Adrenal gland (tissue), 12 donors: Measurements from ENCODE around the gene AP1G2. TPM values are rescaled to one million over a fixed set of nuclear protein-coding genes. Genes with fewer than 3 reads are reported as not detected.

Source experiments
- DNase-seq, 7 donors: peaks; one replicate each; pipeline ENCODE4 v3.0.0-alpha.2; 2019 to 2020
- H3K27ac ChIP-seq, 5 donors: fragments of 200-600 bp; sonication (generic) in 4 of 5; 1 replicate in 3 of 5; 2 replicates in 2 of 5; pipeline versions ENCODE4 v1.5.1 to v1.8.0; 2016 to 2020; ENCODE audit warnings: mild to moderate bottlenecking in 1 of 5
- H3K27me3 ChIP-seq: fragments of 200-600 bp; 2 replicates; pipeline ENCODE4 v1.8.0; 2021
- H3K36me3 ChIP-seq, 2 donors: fragments of 200-600 bp; replicated peaks in 1 of 2; 1 replicate in 1 of 2; 2 replicates in 1 of 2; pipeline versions ENCODE4 v1.5.1 to v1.8.0; 2018 to 2022
- H3K4me1 ChIP-seq, 2 donors: fragments of 200-600 bp; replicated peaks in 1 of 2; 1 replicate in 1 of 2; 2 replicates in 1 of 2; pipeline versions ENCODE4 v1.5.1 to v1.8.0; 2018 to 2021
- H3K4me3 ChIP-seq, 4 donors: fragments of 200-600 bp; sonication (generic) in 3 of 4; one replicate each; pipeline ENCODE4 v1.5.1; 2016 to 2018
- H3K9me3 ChIP-seq, 3 donors: fragments of 200-600 bp; sonication (generic) in 1 of 3; replicated peaks in 1 of 3; 1 replicate in 2 of 3; 2 replicates in 1 of 3; pipeline versions ENCODE4 v1.5.1 to v1.8.0; 2016 to 2021
- CTCF ChIP-seq, 6 experiments: fragments of 450-650 bp in 4 of 6; fragments of 200-600 bp in 2 of 6; sonication (generic) in 1 of 6; IDR thresholded peaks; 1 replicate in 5 of 6; 2 replicates in 1 of 6; pipeline versions ENCODE4 v1.5.1 to v1.8.0; 2016 to 2021; ENCODE audit warnings: antibody characterized with exemption in 6 of 6, mild to moderate bottlenecking in 2 of 6, moderate library complexity in 1 of 6
- POLR2A ChIP-seq, 2 donors: fragments of 450-650 bp; IDR thresholded peaks; one replicate each; pipeline ENCODE4 v1.6.1; 2017; ENCODE audit warnings: antibody characterized with exemption in 2 of 2, mild to moderate bottlenecking in 2 of 2, moderate library complexity in 1 of 2
- WGBS, 4 donors: extraction: QIAGEN DNeasy Blood & Tissue Kit in 2 of 4; methylation state at CpG; one replicate each; pipeline versions ENCODE4 v1.1.5 to v1.1.7; 2013 to 2017; 5-methylcytosine and 5-hydroxymethylcytosine counted together
- intact Hi-C, 2 donors: fragments of 100-400 bp; cut with DNase I; formaldehyde crosslinking; loops; one replicate each; pipeline versions ENCODE4 v1.14.1 to v1.15.0; 2022 to 2023
- polyA plus RNA-seq, 3 donors: library from polyadenylated mRNA; stranded (reverse); fragments of 200-250 nt in 2 of 3; fragments of 350-450 nt in 1 of 3; fragmentation: Illumina TruSeq in 1 of 3; extraction: RNeasy Lipid Tissue Mini Kit (QIAGEN cat#74804) in 1 of 3; gene quantifications; one replicate each; pipeline ENCODE4 v1.2.3, GENCODE V29; 2013 to 2014
- total RNA-seq, 9 donors: library from RNA; depleted of rRNA in 4 of 9; stranded (reverse); fragments of >200 nt in 4 of 9; fragments of 120-200 nt in 1 of 9; fragmentation: NEBNext Ultra II Directional in 1 of 9; extraction: Animal tissue kit (Norgen Biotek cat#: 25700) in 1 of 9; gene quantifications; one replicate each; pipeline versions ENCODE4 v1.1.0 to v1.2.4, GENCODE V29; 2013 to 2023
- donor health status: healthy with polysubstance abuse.
- donor health status: Bipolar disorder and iron deficiency.
- donor health status: DM: yes; HTN: yes; CAD: no.
- donor health status: DM: no; HTN: no; CAD: no.
- donor health status: DM: no; HTN: no; CAD: no.
- donor health status: DM: yes; HTN: yes; CAD: no.

The AP1G2 gene
- total and polyA plus RNA-seq, 12 donors: 27.9 to 587 (median 79.5) TPM

GRCh38 chr14:23551266-23552028, 16.1 kb downstream of the AP1G2 start, which contains the start of gene ZFHX2:
TSS of gene ZFHX2 (minus strand) at chr14:23551765. CDS start at chr14:23535325, 16,440 bp downstream.
- Histone ChIP-seq H3K9me3 (no peaks in the 10 kb centered on the region), H3K4me3 (peak within 1 kb of the TSS in 3 of 4 donors; percentile 71 to 87 (median 78)), H3K27me3 (no peaks in the 10 kb centered on the region), H3K27ac (peak within 1 kb of the TSS in 4 of 5 donors; percentile 44 to 80 (median 57)), H3K4me1 (peaks cover 5 to 28% of the 10 kb centered on the region in 2 donors), H3K36me3 (no peaks in the 10 kb centered on the region)
- peak; percentile 87 to 95 (median 90) for DNase-seq
- intact Hi-C loops: no loop called here
- 0 to 1% (median 1%) methylated on average over 31 to 48 of the region's 49 CpGs for WGBS, 4 donors
- peak in 1 of 2 donors; percentile 73 for TF ChIP-seq POLR2A (IDR thresholded peaks at IDR 0.05)
- TF ChIP-seq CTCF (IDR thresholded peaks at IDR 0.05): no peak

DNA sequence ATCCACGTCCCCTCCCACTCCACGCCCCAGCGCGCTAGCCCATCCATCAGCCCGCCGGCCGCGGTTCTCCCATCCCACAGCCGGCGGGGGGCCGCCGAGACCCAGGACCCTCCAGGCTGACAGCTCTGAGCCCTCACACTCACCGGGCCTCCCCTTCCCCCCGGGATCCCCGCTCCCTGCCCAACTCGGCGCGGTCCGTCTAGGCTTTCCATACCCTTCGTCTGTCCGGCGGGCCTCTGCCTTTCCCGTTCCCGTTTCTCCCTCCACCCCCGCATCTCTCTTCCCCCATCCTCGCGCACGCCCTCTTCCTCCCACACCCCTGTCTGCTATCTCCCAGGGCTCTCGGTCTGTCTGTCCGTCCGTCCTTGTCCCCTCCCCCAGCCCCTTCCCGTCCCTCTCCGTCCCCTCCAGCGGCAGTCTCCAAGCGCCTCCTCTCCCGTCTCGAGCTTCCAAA, 16.8 kb downstream of the AP1G2 start:
- DNase-seq: peak in 4 of 7 donors; percentile 35 to 66 (median 48)
- no peaks in the 10 kb centered on the region for H3K36me3 ChIP-seq
- H3K27me3 ChIP-seq: no peaks in the 10 kb centered on the region
- 0 to 2% (median 1%) methylated on average over 32 to 37 of the region's 37 CpGs for WGBS, 4 donors
- TF ChIP-seq CTCF (IDR thresholded peaks at IDR 0.05) (no peak), POLR2A (IDR thresholded peaks at IDR 0.05) (no peak)
- peak overlapping the region in 3 of 4 donors; percentile 71 to 87 (median 78) for H3K4me3 ChIP-seq
- intact Hi-C loops: no loop called here
- no peaks in the 10 kb centered on the region for H3K9me3 ChIP-seq
- H3K4me1 ChIP-seq: peaks cover 4 to 28% of the 10 kb centered on the region in 2 donors
- H3K27ac ChIP-seq: peak overlapping the region in 3 of 5 donors; percentile 51 to 77 (median 63)

GRCh38 chr14:23550131-23550811, 17.3 kb downstream of the AP1G2 start:
- no peaks in the 10 kb centered on the region for H3K27me3 ChIP-seq
- peaks cover 0 to 24% of the 10 kb centered on the region in 2 donors for H3K4me1 ChIP-seq
- no peak for DNase-seq
- H3K4me3 ChIP-seq: peak overlapping the region in 2 of 4 donors; percentile 71 to 78
- TF ChIP-seq CTCF (IDR thresholded peaks at IDR 0.05) (no peak), POLR2A (IDR thresholded peaks at IDR 0.05) (no peak)
- WGBS, 4 donors: 37 to 48% (median 46%) methylated on average over 12 of the region's 12 CpGs
- no peaks in the 10 kb centered on the region for H3K36me3 ChIP-seq
- H3K27ac ChIP-seq: peak overlapping the region in 1 of 5 donors; percentile 77
- intact Hi-C loops: no loop called here
- no peaks in the 10 kb centered on the region for H3K9me3 ChIP-seq
